ENCODE results near the gene MERTK.
"Not testable (repeated sequence)": the region's sequence is repeated elsewhere in the genome, so short reads cannot be mapped to it uniquely, and the experiment has no call there.

Gene MERTK

DNA sequence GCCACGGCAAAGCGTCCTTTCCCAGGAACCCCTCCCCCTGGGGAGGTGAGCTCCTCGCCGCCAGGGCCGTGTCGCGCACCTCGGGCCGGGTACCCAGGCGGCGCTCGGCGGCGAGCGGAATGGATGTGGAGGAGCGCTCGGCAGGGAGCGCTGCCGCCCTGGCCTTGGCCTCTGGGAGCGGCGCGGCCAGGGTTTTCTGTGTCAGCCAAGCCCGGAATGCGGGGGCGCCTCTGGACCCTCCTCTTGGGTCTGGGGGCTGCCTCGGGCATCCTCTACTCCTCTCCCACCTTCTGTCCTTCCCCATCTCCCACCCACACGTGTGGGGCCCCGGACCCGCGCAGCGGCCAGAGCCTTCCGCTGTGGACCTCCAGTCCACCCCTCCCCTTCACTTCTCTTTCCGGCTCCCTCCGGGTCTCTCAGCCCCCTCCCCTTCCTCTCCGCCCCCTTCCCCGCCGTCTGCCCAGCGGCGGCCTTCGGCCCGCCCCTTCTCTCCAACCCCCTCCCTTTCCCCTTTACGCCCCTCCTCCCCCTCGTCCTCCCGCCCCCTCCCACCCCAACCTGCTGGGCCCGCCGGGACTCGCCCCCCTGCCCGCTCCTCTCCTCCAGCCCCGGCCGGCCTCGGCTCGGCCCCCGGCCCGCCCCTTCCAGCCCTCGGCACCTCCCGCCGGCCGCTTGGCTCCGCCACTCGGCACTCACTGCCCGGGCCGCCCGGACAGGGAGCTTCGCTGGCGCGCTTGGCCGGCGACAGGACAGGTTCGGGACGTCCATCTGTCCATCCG is at the start of gene MERTK:
Gene MERTK, plus strand, starts transcription at position 684 of the 779 bp plus-strand sequence. CDS start 129 bp downstream, outside the sequence.
- DNase-seq = peak; percentile 90

DNA sequence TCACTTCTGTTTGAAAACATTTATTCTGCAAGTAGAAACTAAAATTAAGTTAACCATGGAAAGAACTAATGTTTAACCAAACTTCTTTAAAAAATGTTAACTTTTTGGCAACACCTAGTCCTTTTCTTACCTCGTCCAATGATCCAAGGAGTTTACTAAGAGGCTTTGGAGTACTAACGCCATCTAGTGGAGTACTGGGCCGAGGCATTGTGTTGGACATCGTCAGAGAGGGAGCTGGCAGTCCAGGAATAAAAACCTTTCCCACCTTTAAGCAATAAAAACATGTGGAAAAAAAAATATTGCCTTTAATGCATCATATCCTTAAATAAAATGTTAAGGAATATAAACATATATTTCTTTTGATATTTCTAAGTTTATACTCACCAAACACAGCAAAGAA is 47.8 kb upstream of the MERTK start:
- DNase-seq = not testable (repeated sequence)

DNA sequence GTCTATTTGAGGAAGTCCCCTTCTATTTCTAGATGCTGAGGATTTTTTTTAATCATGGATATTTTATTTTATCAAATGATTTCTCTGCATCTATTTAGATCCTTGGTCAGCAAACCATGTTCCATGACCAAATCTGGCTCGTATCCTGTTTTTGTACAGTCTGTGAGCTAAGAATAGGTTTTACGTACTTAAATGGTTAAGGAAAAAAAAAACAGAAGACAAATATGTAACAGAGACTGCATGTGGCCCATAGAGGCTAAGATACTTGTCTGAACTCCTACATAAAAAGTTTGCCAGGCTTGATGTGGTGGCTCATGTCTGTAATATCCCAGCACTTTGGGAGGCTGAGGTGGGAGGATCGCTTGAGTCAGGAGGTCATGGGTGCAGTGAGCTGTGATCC is 45.9 kb upstream of the MERTK start:
- not testable (repeated sequence) for DNase-seq

DNA sequence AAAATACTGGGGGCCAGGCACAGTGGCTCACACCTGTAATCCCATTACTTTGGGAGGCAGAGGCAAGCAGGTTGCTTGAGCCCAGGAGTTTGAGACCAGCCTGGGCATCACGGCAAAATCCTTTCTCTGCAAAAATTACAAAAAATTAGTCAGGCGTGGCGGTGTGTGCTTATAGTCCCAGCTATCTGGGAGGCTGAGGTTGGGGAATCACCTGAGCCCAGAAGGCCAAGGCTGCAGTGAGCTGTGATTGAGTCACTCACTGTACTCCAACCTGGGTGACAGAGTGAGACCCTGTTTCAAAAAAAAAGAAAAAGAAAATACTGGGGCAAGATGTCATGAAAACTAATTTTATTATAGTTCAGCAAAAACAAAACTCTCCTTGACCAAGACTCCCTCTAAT is 38.4 kb upstream of the MERTK start:
- not testable (repeated sequence) for DNase-seq

- not testable (repeated sequence) for DNase-seq
Observed at GRCh38 chr2:111865124-111865523, 33.3 kb upstream of the MERTK start.

GRCh38 chr2:111872806-111873205 is 25.6 kb upstream of the MERTK start:
- not testable (repeated sequence) for DNase-seq

DNA sequence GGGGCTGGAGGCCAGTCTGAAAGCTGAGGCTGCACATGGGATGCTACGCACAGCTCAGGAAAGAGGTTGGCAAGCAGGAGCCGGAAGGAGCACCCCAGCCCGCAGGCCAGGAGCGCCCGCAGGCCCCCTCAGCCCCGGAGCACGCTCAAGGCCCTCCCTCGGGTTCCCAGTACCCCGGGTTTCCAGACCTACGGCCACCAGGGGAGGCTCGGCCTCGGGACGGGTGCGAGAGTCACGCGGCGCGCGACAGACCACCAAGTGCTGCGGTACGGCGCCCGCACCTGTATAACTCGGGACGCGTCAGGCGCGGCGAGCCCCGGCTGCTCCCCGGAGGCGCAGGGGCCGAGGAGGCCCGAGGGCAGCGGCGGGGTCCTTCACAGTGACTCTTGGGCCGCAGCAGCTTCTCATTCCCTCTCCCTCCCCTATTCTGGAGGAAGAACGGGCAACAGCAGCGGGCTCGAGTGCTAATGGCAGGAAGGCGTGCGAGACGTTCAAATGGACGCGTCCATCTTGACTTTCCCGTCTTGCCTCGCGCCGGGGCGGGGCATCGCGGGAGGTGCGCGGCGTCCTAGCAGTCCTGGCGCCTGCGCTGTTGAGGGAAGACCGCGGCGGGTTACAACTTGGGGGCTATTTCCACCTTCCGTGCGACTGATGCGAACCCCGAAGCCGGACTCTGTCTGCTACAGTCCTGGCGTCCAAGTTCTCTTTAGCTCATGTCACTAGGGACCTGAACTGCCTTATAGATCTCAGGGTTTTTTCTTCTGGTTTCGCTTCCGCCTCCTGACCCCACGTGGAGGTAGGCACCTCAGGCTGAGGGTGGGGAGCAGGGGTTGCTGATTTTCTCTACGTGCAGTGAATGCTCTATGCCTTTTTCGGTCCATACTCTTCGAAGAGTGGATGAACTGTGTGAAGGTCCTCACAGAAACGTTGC is 14.5 kb upstream of the MERTK start, which contains the start of gene ANAPC1:
Gene ANAPC1, minus strand, starts transcription at position 533 of the 931 bp plus-strand sequence. CDS start 3,368 bp downstream, outside the sequence.
- DNase-seq = peak; percentile 84

- no peak for DNase-seq
Observed at GRCh38 chr2:111884592-111884964, 13.8 kb upstream of the MERTK start.

GRCh38 chr2:111896024-111896423 is 2.4 kb upstream of the MERTK start:
- no peak for DNase-seq

DNA sequence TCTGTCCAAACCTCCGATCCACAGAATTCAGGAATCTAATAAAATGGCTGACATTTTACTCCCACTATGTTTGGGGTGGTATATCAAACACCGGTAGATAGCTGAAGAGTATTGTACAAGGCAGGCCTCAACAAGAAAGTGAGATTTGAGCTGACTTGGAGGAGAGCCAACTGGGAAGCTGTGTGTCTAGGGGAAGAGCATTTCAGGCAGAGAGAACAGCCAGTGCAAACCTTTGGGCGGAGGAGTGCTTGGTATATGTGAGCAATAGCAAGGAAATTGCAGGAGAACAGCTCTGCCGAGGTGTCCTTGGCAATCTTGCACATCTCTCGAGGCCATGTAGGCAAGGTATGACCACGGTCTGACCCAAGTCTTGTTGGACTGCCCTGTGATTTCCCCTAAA is 1.8 kb upstream of the MERTK start:
- no peak for DNase-seq

DNA sequence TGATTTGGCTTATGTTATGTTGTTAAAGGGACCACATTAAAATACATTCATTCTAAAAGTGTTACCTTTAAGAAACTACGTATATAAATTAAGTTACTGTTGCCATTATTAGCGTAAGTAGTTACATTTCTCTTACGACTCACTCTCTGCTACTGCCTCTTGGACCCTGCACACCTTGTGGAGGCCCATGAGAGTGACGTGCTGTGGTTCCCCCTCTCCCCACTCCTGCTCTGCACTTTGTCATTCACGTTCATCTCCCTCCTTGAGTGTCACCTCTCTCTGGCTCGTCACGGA is 830 bp upstream of the MERTK start:
- no peak for DNase-seq

GRCh38 chr2:111898703-111899514 is 502 bp downstream of the MERTK start:
- peak; percentile 75 for DNase-seq

DNA sequence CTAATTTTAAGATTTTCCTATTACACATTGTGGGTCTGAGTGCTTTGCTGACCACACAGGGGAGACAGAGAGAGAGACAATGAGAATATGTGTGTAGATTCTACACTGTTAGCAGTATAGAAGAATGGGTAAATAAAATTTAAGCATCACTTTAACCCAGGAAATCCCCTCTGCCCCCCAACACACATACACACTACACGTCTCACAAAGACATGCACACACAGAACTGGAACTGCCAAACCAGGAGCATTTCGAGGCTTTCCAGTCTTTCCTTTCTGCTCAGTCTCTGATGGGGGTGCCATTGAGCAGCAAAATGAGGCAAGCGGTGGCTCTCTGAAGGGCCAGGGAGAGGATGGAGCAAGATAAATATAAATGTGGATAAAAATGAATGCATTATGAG is 2.5 kb downstream of the MERTK start:
- DNase-seq = peak; percentile 23

DNA sequence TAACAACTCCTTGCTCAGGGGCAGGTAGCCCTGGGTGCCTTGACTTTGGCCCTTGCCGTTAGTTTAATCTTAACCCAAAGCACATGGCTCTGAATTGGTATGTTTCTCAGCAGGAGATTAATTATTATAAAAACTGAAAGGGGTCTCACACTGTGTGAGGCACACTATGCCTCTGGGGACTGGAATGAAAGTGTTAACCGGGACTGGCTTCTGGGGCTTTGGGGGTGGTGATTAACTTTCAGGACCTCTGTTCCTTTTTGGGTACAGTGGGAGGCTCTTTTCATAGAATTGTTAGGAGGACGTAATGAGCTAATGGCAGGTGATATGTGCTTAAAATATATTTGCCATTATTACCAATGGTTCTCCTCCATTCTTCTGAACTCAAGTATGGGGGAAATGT is 5.1 kb downstream of the MERTK start:
- no peak for DNase-seq

DNA sequence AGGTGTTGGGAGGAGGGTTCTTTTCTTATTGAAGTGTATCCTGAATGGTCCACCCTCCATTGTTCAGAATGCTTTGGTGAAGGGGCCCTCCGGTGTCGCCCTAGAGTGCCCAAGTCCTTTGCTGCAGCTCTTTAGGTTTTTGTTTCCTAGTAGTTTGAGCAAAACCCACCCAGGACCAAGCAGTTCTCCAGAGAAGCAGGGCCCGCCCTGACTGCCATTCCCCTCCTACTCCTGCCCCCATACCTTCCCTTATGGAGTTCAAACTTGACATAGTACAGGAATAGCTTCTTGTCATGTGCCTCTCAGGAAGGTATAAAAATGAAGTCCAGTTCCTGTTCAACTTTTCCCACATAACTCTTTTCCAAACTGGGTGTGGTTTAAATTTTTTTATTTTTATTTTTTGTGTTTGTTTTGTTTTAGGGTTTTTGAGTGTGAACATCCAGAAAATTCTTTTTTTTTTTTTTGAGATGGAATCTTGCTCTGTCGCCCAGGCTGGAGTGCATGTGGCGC is 5.6 kb downstream of the MERTK start:
- no peak for DNase-seq

DNA sequence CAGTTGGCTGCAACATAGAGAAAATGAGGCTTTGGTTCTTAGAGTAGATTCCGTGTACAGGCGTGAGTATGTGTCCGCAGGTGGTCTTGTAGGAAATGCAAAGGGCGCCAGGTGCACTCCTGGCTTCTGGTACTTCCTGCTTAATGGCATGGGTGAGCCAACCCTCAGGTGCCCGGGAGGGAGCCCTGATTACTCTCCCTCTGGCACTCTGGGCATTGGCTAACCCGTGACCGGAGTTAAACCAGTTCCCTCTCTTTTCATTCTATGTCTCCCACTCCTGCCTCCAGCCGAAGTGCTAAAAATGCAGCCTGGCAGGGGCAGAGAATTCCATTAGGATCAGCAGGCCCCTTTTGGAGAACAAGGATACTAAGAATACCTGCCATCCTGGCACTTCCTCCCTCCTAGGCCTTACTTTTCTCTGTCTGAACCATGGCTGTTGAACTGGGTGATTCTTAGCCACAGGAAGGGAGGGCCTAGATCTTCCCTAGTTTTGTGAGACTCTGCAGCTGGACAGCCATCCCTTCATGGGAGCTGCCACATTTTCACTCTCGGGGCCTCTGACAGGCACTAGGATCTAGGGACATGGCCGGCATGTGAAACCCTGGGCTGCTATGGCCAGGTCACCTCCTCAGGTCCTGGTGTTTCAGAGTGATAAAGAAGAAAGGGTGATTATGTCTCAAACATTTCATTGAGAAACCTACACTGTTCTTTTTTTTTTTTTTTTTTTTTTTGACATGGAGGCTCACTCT is 6.5 kb downstream of the MERTK start:
- DNase-seq = no peak

DNA sequence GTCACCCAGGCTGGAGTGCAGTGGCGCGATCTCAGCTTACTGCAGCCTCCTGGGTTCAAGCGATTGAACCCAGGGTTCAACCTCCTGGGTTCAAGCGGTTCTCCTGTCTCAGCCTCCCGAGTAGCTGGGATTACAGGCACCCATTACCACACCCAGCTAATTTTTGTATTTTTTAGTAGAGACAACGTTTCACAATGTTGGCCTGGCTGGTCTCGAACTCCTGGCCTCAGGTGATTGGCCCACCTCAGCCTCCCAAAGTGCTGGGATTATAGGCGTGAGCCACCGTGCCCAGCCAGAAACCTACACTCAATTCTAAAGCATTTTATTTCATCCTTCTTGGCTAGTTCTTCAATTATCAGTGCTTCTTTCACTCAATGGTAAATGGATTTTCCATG is 7.1 kb downstream of the MERTK start:
- not testable (repeated sequence) for DNase-seq

- no peak for DNase-seq
Observed at GRCh38 chr2:111905990-111906735, 7.8 kb downstream of the MERTK start.

GRCh38 chr2:111908578-111908977 is 10.2 kb downstream of the MERTK start:
- no peak for DNase-seq

- DNase-seq = no peak
Observed at GRCh38 chr2:111909079-111909478, 10.7 kb downstream of the MERTK start.

- not testable (repeated sequence) for DNase-seq
Observed at GRCh38 chr2:111909997-111910396, 11.6 kb downstream of the MERTK start.

Measured in GDM1 (cell line).